HG02943 (cell line): ENCODE data around the gene LSAMP.

Experiments
- ATAC-seq: cut with Tn5 transposase; IDR thresholded peaks from one replicate; pipeline ENCODE4 v1.9.1; 2021; ENCODE audit warnings: mild to moderate bottlenecking, low read depth, moderate library complexity; ENCODE audit not compliant: unreplicated experiment

Gene LSAMP

DNA sequence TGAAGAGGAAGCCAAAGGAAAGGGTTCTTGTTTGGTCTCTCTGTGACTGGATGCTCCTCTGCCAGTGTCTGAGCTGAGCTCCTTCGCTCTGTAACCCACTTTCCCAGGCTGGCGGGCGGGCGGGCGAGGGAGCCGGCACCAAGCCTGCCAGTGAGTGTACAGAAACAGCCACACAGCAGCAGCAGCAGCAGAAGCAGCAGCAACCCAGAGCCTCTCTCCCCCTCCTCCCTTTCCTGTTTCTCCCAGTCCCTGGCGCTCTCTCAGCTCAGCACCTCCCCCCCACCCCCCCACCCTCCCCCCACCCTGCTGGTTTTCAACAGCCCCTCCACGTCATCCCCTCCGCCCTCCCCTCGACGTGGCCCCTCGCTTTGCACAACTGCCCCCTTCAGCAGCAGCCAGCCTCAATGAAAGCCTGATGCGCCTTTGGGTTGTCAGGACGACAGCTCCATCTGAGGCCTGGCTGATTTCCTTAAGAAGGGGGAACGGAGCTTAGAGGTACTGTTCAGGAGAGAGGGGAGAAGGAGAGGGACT, at the start of gene LSAMP:
LSAMP (minus strand) TSS at position 177 of the 531 bp plus-strand sequence.
- ATAC-seq, result no peak

DNA sequence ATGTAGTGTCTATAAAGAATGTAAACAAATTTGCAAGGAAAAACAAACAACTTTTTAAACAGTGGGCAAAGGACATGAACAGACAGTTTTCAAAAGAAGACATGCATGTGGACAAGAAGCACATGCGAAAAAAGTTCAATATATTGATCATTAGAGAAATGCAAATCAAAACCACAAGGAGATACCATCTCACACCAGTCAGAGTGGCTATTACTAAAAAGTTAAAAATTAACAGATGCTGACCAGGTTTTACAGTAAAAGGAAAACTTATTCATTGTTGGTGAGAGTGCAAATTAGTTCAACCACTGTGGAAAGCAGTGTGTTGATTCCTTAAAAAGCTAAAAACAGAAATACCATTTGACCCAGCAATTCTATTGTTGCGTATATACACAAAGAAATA, 47.1 kb upstream of the LSAMP start:
- ATAC-seq, result no peak

DNA sequence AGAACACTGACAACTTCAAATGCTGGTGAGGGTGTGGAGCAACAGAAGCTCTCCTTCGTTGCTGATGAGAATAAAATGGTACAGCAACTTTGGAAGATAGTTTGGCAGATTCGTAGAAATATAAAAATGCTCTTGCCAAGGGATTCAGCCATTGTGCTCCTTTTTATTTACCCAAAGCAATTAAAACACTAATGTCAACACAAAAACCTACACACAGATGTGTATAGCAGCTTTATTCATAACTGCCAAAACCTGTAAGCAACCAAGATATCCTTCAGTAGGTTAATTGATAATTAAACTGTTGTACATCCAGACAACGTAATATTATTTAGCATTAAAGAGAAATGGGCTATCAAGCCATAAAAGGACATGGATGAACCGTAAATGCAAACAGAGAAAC, 37.8 kb upstream of the LSAMP start:
- ATAC-seq, result no peak

DNA sequence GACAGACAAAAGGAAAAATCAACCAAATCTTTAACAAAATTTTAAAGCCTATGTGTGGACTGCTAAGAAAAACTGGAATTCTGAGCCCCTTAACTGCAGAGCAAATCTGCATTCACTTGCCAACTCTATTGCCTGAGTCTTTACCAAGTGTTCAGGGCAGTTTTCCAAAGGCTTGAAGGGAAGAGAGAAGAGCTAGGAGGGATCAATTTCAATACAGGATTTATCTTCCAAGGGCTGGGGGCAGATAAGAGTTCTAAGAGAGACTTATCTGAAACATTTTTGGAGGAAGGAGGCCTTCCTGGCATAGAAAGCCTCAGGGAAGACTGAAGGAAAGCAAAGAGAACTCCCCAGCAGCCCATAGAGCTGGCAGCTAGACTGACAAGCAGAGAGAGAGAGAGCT, 31.4 kb upstream of the LSAMP start:
- ATAC-seq, result no peak

DNA sequence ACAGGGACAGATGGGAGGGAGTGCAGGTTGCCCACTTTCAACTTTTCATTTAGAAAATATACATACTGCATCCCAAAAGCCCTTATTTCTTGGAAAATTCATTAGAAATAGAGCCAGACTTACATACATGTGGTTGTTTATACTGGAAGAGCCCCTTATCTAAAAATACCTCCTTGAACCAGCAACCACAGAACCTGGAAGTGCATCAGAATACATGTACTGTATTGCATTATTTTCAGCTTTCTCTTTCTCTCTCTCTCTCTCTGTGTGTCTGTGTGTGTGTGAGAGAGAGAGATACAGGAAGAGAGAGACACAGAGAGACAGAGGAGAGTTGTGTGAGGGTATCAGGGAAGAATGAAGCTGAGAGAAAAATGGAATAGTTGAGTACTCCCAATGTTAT, 29.5 kb upstream of the LSAMP start:
- no peak for ATAC-seq

DNA sequence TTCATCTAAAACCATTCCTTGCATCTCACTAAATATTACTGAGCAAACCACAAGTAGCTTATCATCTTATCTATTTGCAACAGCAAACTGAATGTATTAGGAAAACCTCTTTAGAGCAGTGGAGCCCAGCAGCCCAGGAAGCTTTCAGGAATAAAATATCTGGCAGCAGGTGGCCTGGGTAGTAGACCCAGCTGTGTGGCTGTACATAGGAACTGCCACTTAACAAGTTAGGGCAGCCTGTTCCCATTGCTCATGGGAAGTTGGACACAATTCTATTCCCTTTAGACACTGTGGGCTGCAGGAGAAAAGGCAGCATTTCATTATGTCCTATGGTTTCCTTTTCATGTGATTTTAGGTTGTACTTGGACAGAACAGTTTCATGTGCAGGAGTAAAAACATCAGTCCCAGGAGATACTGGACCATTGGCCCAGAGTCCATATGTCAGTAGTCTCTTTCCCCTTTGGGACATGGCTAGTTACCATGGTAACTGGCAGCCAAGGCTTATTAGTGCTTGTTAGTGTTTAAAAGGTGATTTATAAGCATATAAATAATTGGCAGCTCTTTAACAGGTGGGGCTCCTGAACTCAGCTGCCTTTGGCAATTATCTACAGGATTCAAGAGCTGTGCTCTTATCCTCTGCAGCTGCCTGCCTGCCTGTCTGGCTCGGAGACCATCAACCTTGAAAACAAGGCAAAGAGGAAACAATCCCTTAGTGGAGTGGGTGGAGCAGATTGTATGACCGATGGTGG, 28.9 kb upstream of the LSAMP start:
- no peak for ATAC-seq

DNA sequence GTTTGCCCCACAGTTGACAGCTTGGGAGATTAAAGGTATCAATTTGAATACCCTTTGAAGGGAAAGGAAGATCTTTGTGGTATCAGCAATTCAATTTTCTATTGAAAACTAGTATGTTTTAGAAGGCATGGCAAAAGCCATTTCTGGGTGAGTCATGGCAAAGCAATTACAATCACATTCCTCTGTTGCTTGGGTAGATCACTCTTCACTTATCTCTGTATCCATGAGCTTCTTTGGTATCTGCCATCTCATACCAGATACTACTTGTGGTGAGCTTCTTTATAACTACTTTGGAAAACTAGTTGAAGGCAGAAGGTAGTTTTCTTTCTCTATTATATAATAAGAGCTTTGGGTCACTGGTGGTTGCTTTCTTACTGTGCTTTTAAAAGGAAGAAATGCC, 28.3 kb upstream of the LSAMP start:
- ATAC-seq, result no peak

DNA sequence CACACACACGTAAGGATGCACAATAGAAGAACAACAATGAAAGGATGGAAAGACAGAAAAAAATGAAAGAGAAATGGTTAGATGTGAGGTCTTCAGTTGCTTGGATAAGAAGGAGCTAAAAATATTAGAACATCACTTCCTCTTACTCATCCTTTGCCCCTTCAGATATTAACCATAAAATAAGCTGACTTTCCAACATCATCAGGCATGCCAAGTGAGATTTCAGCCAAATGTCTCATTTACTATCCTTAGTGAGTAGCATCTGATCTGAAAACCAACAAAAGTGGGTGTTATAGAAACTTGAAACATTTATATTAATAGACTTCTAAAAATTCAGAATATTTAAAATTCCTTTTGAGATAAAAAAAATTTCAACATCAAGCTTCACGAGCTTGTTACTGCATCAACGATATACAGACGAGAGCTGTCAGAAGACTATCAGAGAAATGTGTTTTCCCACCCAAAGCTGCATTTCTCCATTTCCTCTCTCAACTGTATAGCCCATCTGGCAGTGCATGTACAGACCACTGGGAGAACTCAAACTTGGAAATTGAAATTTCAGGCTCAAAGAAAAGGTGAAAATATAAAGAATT, 25.4 kb upstream of the LSAMP start:
- no peak for ATAC-seq

DNA sequence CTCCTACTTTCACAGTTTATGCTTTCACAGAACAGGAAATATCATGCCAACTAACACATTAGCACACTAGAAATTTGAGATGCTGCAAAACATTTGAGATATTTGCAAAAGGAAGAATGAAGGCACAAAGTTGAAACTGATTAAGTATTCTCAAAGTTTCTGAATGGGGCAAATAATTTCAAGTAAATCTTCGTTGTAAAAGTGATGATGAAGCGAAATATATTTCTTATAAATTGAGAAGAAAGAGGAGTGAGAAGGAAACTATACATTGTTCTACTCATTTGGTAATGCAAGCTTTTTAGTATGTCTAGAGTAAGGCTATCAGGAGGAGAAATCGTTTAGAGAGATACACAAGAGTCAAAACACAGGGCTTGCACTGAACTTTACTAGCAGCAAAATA, 24.3 kb upstream of the LSAMP start:
- ATAC-seq, result no peak

DNA sequence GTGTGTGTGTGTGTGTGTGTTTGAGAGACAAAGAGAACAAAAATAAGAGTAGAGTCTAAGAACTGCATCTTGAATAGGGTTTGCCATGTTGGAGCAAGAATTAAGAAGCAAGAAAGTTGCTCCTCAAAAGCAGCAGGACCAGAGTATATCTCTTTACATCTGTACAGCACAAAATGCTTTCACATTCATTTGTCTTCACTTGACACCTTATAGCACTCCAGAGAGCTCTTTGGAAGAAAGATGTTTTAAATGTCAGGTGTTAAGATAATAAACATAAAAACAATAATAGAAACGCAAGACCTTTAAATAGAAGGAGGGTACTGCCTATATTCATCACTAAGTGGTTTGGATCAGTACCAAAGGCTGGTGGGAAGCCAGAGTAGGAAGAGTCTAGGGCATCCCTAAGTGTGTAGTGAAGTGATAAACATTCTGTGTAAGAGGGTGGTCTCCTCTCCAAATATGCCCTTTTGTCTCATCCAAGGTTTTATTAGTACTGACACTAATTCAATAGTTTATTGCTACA, 19.1 kb upstream of the LSAMP start:
- no peak for ATAC-seq

DNA sequence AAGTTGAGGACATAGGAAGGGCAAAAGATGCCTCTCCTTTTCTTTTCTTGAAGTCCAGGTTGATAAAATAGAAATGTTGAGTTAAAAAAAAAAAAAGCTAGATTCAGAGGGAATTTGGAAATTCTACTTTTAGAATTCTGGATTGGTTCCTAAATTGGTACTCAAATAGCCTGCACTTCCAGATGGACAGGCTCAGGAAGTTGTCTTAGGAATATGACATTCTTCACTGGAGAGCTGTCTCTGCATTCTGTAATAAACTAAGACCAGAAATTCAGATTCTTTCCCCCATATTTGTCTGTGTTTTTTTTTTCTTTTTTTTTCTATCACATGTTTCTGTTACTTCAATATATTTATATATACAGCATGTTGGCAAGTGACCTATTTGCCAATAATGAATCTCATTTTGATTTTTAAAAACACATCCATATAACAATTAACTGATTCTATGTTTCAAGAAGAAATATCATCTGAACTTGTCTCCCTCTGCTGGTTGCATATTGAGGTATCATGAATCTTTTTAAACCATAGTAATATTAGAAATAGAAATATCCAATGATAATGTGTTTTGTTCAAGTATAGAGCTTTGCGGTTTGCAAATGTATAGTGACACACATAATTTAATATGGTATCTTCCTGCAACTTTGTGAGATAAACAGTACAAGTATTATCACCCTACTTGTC, 8.5 kb upstream of the LSAMP start:
- ATAC-seq, result no peak

DNA sequence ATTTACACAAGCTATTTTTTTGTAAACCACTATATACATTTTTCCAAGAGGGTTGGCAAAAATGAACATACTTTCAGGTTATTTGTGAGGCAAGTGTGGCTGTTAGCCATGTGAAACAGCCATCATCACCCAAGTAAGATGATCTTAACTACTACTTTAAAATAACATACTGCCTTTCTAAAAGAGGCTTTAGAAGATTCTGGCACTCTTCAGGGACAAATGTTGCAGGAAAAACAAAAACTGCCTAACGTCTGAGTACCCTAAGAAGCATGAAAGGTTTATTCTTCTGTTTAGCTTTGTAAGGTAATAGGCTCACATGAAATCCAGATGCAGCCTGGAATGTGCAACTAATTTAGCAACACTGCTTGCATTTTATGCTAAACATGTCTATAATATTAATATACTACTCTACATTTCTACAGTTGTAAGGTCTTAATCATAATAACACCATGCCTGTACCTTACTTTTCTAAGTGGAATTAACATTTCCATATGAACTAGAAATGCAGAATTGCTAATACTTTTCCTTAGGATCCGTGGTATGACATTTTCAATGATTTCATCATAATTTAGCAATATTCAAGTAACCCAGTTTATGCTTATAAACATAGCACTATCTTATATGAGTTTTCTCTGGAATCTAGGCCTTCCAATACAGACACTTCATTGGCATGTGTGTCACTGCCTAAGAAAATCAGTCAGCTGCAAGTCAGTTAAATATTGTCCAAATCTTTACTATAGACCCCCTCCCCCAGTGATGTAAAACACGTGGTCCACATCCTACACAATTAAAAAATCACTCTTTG, 4.5 kb upstream of the LSAMP start:
- no peak for ATAC-seq

DNA sequence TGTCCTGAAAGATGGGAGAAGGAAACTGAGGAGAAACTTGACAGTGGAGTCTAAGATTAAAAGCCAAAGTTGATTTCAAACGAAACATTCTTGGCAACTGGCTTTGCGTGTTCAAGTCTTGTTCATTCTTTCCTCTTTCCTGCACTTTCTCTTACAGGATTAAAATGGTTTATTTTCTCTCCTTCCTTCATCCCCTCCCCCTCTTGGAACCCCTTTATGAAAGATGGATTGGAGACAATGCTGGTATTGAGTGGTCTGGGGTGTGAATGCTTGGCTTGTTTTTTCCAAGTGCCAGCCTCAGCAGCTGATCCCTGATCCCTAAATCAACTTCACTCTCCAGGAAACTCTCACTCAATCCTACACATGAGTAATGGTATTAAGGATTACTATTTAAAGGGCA, 703 bp upstream of the LSAMP start:
- ATAC-seq, result no peak

DNA sequence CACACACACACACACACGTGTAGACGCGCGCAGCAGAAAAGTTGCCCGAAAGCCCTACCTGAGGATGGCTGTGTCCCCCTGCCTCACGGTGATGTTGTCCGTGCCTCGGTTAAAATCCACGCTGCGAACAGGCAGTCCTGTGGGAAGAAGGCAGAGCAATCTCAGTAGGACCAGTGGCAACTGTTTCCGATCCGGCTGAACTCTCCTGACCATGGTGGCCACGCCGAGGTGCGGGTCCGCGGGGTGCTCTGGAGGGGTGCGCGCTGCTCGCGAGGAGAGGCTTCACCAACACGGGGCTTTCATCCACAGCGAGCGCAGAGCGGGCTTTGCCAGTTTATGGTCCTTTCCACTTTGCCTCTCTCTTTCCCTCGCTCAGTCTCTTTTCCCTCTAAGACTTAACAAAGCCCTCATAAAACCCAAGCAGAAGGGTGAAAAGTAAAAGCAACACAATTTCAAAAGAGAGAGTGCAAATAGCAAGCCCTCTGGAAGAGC, 422 bp downstream of the LSAMP start:
- no peak for ATAC-seq

DNA sequence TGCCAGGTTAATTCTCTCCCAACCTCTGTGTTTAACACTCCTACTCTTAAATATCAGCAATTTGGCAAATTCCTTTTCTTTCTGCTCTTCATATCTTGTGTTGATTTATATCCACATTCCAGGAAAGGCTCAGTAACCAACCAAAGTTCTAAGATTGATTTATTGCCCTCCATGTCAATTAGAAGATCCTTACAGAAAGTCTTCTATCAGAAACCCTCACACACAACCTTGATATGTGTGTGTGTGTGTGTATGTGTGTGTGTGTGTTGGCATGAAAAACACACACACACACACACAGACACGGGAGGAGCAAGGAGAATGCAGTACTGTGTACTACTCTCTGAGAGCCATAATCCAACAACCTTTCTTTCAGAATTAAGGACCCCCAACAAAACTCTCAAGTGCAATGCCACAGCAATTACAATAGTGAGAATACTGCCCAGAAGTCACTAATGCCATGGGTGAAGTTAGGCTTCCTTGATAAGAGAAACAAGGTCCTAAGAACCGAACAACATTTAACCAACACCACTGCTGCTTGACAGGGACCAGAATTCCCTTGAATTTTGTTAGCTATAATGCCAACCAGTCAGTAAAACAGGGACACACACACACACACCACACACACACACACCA, 1.1 kb downstream of the LSAMP start:
- ATAC-seq, result no peak

DNA sequence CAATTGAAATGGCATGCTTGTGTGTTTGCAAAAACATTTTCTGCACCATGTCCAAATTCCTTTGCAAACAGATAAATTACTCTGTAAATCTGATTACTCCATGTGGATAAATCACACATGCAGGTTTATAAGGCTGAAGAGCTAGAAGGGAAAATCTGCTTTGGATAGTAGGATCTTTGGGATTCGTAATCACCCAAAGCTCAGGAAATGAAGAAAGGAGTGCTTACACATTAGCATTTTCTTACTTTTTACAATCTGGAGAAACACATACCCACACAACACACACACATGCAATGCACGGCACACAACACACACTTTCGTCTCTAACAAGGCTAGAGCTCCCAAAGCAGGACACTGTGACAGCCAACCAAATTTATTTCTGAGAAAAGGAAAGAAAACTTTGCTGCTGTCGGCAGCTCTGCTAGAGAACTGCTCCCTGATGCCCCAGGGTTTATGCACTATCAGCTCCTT, 2.1 kb downstream of the LSAMP start:
- no peak for ATAC-seq

DNA sequence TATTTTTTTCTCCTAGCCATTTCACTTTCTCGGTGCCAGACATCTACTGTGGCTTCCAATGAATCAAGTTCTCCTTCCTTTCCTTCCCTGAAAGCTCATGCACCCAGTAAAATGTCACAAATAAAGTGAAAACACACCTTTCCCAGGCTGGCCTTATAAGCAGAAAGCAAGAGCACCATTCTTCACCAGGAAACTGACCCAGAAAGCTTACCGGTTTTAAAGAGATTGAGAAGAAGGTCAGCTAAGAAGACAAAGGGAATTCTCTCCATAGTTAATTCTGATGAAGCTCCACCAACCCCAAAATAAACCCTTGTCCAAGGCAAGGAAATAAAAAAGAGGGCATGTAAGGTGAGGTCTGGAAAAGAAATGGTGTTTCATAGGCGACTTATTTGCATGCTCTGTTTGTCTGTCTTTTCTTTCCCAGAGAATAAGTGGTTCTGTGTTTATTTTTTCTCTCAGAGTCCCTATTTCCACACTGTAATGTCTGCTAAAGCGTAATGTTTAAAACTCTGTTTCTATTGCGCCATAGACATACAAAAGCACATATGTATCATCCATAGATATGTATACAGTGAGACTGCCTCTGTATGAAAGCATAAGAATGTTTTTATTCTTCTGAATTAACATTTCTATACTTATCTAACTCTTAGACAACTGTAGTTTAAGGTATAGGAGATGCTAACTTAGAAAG, 2.8 kb downstream of the LSAMP start:
- ATAC-seq, result no peak

DNA sequence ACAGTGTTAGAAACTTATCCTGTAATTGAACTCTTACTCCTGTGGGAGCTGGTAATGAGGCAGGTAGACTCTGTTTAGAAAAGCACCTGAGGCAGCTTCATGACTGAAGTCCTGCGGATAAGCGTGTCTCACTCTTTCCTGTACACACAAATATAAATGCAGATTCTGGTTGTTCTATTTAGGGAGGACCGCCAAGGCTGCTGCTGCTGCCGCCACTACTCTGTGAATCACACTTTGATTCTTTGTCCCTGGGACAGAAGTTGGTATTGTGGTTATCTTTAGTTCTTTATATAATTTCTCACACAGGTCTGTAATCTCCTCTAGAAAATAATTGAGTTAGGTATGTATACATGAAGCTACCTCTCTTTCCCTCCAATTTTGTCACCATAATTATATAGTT, 3.6 kb downstream of the LSAMP start:
- ATAC-seq, result no peak

DNA sequence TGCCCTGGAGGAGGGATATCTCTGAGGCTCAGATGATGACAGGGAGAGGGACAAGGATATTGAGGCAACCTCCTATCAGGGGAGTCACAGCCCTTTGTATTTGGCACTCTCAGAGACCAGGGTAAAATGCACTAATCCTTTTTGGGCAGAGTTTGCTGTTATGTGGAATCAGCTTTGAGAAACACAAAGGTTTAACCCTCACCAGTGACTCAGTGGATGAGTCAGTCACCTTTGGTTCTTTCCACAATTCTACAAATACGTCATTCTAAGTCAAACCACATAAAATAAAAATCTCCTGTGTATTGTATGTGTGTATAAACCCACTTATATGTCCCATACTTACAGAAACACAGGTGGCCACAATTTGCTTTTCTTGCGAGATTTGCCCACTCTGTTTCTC, 5.1 kb downstream of the LSAMP start:
- ATAC-seq, result no peak
